ENCODE results near the gene SYT13. TPM values are rescaled to one million over a fixed set of nuclear protein-coding genes. Genes with fewer than 3 reads are reported as not detected.

SYT13 gene
- total and polyA plus RNA-seq, 2 of the 4 experiments (the other 2 are of a cell fraction) = not detected

DNA sequence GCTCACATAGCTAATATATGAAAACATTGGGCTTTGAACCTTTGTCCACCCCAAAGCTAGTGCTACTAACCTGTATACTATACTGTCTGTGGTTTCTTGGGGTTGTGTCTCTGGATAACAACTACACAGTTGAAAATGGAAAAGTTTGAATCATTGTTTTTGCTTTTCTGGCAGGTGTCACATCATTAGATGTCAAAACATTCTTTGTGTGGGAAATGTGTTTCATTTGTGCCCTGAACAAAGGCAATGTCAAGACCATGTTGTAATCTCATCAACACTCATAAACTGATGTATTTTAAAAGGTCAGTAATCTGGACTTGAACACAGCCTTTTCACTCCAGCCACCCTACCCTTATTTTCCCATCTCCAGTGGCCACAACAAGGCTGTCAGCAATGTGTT, 16.5 kb downstream of the SYT13 start:
- no peak overlapping the region for H3K14ac ChIP-seq (replicated peaks; ENCODE audit: low read depth, low read length)
- H2AFZ ChIP-seq (replicated peaks; ENCODE audit: low read length, poor library complexity) = no peak overlapping the region
- no peak overlapping the region for H3K27ac ChIP-seq (ENCODE audit: insufficient read depth, low read length)
- no TSS peak for BruUV-seq (replicated peaks)
- no peak overlapping the region for H2BK20ac ChIP-seq (ENCODE audit: low read depth, low read length)
- in situ Hi-C loops (cut with MboI; ENCODE audit: low sequenced_read_pairs) (no loop called here), dilution Hi-C loops (cut with HindIII; ENCODE audit: low sequenced_read_pairs, unreplicated experiment) (no loop called here), intact Hi-C loops (cut with micrococcal nuclease) (no loop called here)
- no peak overlapping the region for H3K9ac ChIP-seq (ENCODE audit: low read depth, low read length)
- no peak overlapping the region for H3K4me3 ChIP-seq (ENCODE audit: insufficient read depth, low read depth, low read length)
- no peak overlapping the region for H3K23ac ChIP-seq (ENCODE audit: low read depth, low read length)
- H3K36me3 ChIP-seq (ENCODE audit: control insufficient read depth, insufficient read depth, low read length) = no peaks in the 10 kb centered on the region
- H3K56ac ChIP-seq (ENCODE audit: extremely low read depth, insufficient read depth, low read length) = no peak overlapping the region
- no peak overlapping the region for H2BK5ac ChIP-seq (ENCODE audit: low read depth, low read length, poor library complexity, severe bottlenecking)
- no peaks in the 10 kb centered on the region for H3K79me1 ChIP-seq (ENCODE audit: low read depth in 1 of 2, low read length in 2 of 2)
- H4K91ac ChIP-seq (ENCODE audit: insufficient read depth, low read depth, low read length) = no peak overlapping the region
- H3K4ac ChIP-seq (ENCODE audit: low read depth, low read length) = no peak overlapping the region
- peaks cover 20% of the 10 kb centered on the region for H3K27me3 ChIP-seq (ENCODE audit: control insufficient read depth, insufficient read depth, low read length)
- H3K9me3 ChIP-seq (ENCODE audit: control insufficient read depth, insufficient read depth, low read length) = no peaks in the 10 kb centered on the region
- no peaks in the 10 kb centered on the region for H3K9me1 ChIP-seq (ENCODE audit: insufficient read depth, low read length)
- DNase-seq (no peak), ATAC-seq (ENCODE audit: low read depth) (no peak)
- no peak overlapping the region for H3K4me2 ChIP-seq (ENCODE audit: low read depth, low read length)
- H4K20me1 ChIP-seq (ENCODE audit: insufficient read depth, low read length) = no peaks in the 10 kb centered on the region
- TF ChIP-seq, protein P1, sequence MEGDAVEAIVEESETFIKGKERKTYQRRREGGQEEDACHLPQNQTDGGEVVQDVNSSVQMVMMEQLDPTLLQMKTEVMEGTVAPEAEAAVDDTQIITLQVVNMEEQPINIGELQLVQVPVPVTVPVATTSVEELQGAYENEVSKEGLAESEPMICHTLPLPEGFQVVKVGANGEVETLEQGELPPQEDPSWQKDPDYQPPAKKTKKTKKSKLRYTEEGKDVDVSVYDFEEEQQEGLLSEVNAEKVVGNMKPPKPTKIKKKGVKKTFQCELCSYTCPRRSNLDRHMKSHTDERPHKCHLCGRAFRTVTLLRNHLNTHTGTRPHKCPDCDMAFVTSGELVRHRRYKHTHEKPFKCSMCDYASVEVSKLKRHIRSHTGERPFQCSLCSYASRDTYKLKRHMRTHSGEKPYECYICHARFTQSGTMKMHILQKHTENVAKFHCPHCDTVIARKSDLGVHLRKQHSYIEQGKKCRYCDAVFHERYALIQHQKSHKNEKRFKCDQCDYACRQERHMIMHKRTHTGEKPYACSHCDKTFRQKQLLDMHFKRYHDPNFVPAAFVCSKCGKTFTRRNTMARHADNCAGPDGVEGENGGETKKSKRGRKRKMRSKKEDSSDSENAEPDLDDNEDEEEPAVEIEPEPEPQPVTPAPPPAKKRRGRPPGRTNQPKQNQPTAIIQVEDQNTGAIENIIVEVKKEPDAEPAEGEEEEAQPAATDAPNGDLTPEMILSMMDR (conservative IDR thresholded peaks at IDR 0.05; ENCODE audit: low read depth, low read length) = no peak
- TF ChIP-seq RAD21 (IDR thresholded peaks at IDR 0.05; ENCODE audit: low read length) (no peak), CHD1 (IDR thresholded peaks at IDR 0.05; ENCODE audit: low read depth, low read length) (no peak), CEBPB (IDR thresholded peaks at IDR 0.05; ENCODE audit: low read depth, low read length) (no peak), ELK1 (IDR thresholded peaks at IDR 0.05; ENCODE audit: borderline replicate concordance, low read depth, low read length) (no peak), POLR2A (IDR thresholded peaks at IDR 0.05; ENCODE audit: low read depth, low read length) (no peak), RCOR1 (IDR thresholded peaks at IDR 0.05; ENCODE audit: insufficient replicate concordance, low read length) (no peak), MAFK (IDR thresholded peaks at IDR 0.05; ENCODE audit: low read depth, low read length) (no peak), NFE2L2 (IDR thresholded peaks at IDR 0.05; ENCODE audit: low read depth, low read length) (no peak), FOS (IDR thresholded peaks at IDR 0.05; ENCODE audit: low read depth, low read length) (no peak), MXI1 (IDR thresholded peaks at IDR 0.05; ENCODE audit: borderline replicate concordance, low read depth, low read length) (no peak), MAZ (IDR thresholded peaks at IDR 0.05; ENCODE audit: borderline replicate concordance, low read depth, low read length) (no peak), RFX5 (IDR thresholded peaks at IDR 0.05; ENCODE audit: low read depth, low read length) (no peak), SMC3 (IDR thresholded peaks at IDR 0.05; ENCODE audit: low read depth, low read length) (no peak)
- TF ChIP-seq, protein P2, sequence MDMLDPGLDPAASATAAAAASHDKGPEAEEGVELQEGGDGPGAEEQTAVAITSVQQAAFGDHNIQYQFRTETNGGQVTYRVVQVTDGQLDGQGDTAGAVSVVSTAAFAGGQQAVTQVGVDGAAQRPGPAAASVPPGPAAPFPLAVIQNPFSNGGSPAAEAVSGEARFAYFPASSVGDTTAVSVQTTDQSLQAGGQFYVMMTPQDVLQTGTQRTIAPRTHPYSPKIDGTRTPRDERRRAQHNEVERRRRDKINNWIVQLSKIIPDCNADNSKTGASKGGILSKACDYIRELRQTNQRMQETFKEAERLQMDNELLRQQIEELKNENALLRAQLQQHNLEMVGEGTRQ (IDR thresholded peaks at IDR 0.05; ENCODE audit: low read depth, low read length) = no peak
- no peak overlapping the region for H4K5ac ChIP-seq (ENCODE audit: low read depth, low read length)
- H3K18ac ChIP-seq (ENCODE audit: low read depth, low read length) = no peak overlapping the region
- H2AK9ac ChIP-seq (replicated peaks; ENCODE audit: low read depth, low read length, poor library complexity) = no peak overlapping the region
- H4K8ac ChIP-seq (ENCODE audit: low read depth in 2 of 2, low read length in 2 of 2) = no peak overlapping the region
- H2AK5ac ChIP-seq (ENCODE audit: low read depth, low read length) = no peak overlapping the region
- H2BK120ac ChIP-seq (ENCODE audit: low read depth, low read length) = no peak overlapping the region
- POLR2A ChIA-PET (ENCODE audit: unreplicated experiment) = no interaction called here
- CTCF ChIA-PET = no interaction called here
- H2BK15ac ChIP-seq (ENCODE audit: low read depth, low read length) = no peak overlapping the region
- no peaks in the 10 kb centered on the region for H3K4me1 ChIP-seq (ENCODE audit: control insufficient read depth, insufficient read depth, low read length)
